ENCODE measurements around the gene BDNF. TPM values are rescaled to one million over a fixed set of nuclear protein-coding genes. Genes with fewer than 3 reads are reported as not detected.

Gene BDNF
- polyA plus RNA-seq, 1 donor from 2014 or later, result not detected

GRCh38 chr11:27679136-27680015 is 20.9 kb downstream of the BDNF start:
- no peak for TF ChIP-seq EP300 (conservative IDR thresholded peaks at IDR 0.05; ENCODE audit: poor library complexity, severe bottlenecking)
- no peak overlapping the region for H3K4me2 ChIP-seq (ENCODE audit: low read length)
- H3K27me3 ChIP-seq (ENCODE audit: insufficient read depth, low read depth, low read length), result no peaks in the 10 kb centered on the region
- H3K9me3 ChIP-seq (ENCODE audit: low read length), result no peaks in the 10 kb centered on the region
- H3K9ac ChIP-seq (ENCODE audit: low read length), result no peak overlapping the region
- no peaks in the 10 kb centered on the region for H4K20me1 ChIP-seq (ENCODE audit: insufficient read depth)
- H2AFZ ChIP-seq (ENCODE audit: low read depth, low read length), result no peak overlapping the region
- H3K79me2 ChIP-seq (replicated peaks; ENCODE audit: insufficient read depth, low read length), result no peaks in the 10 kb centered on the region
- H3K27ac ChIP-seq (ENCODE audit: low read length), result no peak overlapping the region
- H3K36me3 ChIP-seq (ENCODE audit: insufficient read depth, low read length), result no peaks in the 10 kb centered on the region
- no peaks in the 10 kb centered on the region for H3K9me2 ChIP-seq (ENCODE audit: insufficient read depth, low read length)
- no peak overlapping the region for H3K4me3 ChIP-seq (ENCODE audit: low read length)
- H3F3A ChIP-seq (ENCODE audit: insufficient read depth, low read length, poor library complexity, severe bottlenecking), result no peaks in the 10 kb centered on the region

- Histone ChIP-seq H3K4me3 (ENCODE audit: low read length) (no peak overlapping the region), H3K9ac (ENCODE audit: low read length) (no peak overlapping the region), H3K27ac (ENCODE audit: low read length) (no peak overlapping the region), H2AFZ (ENCODE audit: low read depth, low read length) (no peak overlapping the region), H3K79me2 (replicated peaks; ENCODE audit: insufficient read depth, low read length) (no peaks in the 10 kb centered on the region), H4K20me1 (ENCODE audit: insufficient read depth) (no peaks in the 10 kb centered on the region), H3K4me2 (ENCODE audit: low read length) (no peak overlapping the region), H3F3A (ENCODE audit: insufficient read depth, low read length, poor library complexity, severe bottlenecking) (no peaks in the 10 kb centered on the region), H3K9me2 (ENCODE audit: insufficient read depth, low read length) (no peaks in the 10 kb centered on the region), H3K36me3 (ENCODE audit: insufficient read depth, low read length) (no peaks in the 10 kb centered on the region), H3K27me3 (ENCODE audit: insufficient read depth, low read depth, low read length) (no peaks in the 10 kb centered on the region), H3K9me3 (ENCODE audit: low read length) (no peaks in the 10 kb centered on the region)
- TF ChIP-seq TAF1 (IDR thresholded peaks at IDR 0.05; ENCODE audit: low read depth) (no peak), EZH2 (IDR thresholded peaks at IDR 0.05; ENCODE audit: borderline replicate concordance, insufficient read depth, low read length, poor library complexity, severe bottlenecking) (no peak), SMC3 (conservative IDR thresholded peaks at IDR 0.05; ENCODE audit: poor library complexity) (no peak)
Observed at GRCh38 chr11:27678242-27678641, 22.0 kb downstream of the BDNF start.

DNA sequence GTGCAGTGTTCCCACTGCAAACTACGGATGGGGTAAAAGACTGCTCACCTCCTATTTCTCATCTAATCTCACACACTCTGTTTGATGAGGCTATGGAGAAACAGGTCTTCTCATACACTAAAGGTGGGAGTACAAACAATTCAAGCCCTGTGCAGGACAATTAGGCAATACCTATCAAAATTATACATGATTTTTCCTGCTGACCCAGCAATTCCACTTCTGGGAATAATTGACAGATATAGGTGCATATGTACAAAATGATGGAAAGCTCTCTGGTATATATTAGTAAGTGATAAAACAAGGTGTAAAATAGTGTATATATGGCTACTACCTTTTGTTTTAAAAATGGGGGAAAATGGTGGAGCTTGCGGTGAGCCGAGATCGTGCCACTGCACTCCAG is 23.1 kb downstream of the BDNF start:
- H4K20me1 ChIP-seq (ENCODE audit: insufficient read depth), result no peaks in the 10 kb centered on the region
- no peak overlapping the region for H3K9ac ChIP-seq (ENCODE audit: low read length)
- no peaks in the 10 kb centered on the region for H3F3A ChIP-seq (ENCODE audit: insufficient read depth, low read length, poor library complexity, severe bottlenecking)
- H3K79me2 ChIP-seq (replicated peaks; ENCODE audit: insufficient read depth, low read length), result no peaks in the 10 kb centered on the region
- TF ChIP-seq, protein P1, sequence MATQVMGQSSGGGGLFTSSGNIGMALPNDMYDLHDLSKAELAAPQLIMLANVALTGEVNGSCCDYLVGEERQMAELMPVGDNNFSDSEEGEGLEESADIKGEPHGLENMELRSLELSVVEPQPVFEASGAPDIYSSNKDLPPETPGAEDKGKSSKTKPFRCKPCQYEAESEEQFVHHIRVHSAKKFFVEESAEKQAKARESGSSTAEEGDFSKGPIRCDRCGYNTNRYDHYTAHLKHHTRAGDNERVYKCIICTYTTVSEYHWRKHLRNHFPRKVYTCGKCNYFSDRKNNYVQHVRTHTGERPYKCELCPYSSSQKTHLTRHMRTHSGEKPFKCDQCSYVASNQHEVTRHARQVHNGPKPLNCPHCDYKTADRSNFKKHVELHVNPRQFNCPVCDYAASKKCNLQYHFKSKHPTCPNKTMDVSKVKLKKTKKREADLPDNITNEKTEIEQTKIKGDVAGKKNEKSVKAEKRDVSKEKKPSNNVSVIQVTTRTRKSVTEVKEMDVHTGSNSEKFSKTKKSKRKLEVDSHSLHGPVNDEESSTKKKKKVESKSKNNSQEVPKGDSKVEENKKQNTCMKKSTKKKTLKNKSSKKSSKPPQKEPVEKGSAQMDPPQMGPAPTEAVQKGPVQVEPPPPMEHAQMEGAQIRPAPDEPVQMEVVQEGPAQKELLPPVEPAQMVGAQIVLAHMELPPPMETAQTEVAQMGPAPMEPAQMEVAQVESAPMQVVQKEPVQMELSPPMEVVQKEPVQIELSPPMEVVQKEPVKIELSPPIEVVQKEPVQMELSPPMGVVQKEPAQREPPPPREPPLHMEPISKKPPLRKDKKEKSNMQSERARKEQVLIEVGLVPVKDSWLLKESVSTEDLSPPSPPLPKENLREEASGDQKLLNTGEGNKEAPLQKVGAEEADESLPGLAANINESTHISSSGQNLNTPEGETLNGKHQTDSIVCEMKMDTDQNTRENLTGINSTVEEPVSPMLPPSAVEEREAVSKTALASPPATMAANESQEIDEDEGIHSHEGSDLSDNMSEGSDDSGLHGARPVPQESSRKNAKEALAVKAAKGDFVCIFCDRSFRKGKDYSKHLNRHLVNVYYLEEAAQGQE (IDR thresholded peaks at IDR 0.05; ENCODE audit: borderline replicate concordance), result no peak
- TF ChIP-seq MXI1 (conservative IDR thresholded peaks at IDR 0.05; ENCODE audit: poor library complexity, severe bottlenecking) (no peak), TAF1 (IDR thresholded peaks at IDR 0.05; ENCODE audit: low read depth) (no peak), SMC3 (conservative IDR thresholded peaks at IDR 0.05; ENCODE audit: poor library complexity) (no peak), EP300 (conservative IDR thresholded peaks at IDR 0.05; ENCODE audit: poor library complexity, severe bottlenecking) (no peak), RAD21 (conservative IDR thresholded peaks at IDR 0.05) (no peak), POLR2AphosphoS5 (IDR thresholded peaks at IDR 0.05) (no peak), CTCF (IDR thresholded peaks at IDR 0.05; ENCODE audit: poor library complexity, severe bottlenecking) (no peak), EZH2 (IDR thresholded peaks at IDR 0.05; ENCODE audit: borderline replicate concordance, insufficient read depth, low read length, poor library complexity, severe bottlenecking) (no peak)
- H3K36me3 ChIP-seq (ENCODE audit: insufficient read depth, low read length), result no peaks in the 10 kb centered on the region
- no peak overlapping the region for H3K4me3 ChIP-seq (ENCODE audit: low read length)
- no peak overlapping the region for H3K4me2 ChIP-seq (ENCODE audit: low read length)
- no peak overlapping the region for H3K27ac ChIP-seq (ENCODE audit: low read length)
- H3K9me2 ChIP-seq (ENCODE audit: insufficient read depth, low read length), result no peaks in the 10 kb centered on the region
- no peaks in the 10 kb centered on the region for H3K27me3 ChIP-seq (ENCODE audit: insufficient read depth, low read depth, low read length)
- H2AFZ ChIP-seq (ENCODE audit: low read depth, low read length), result no peak overlapping the region
- no peaks in the 10 kb centered on the region for H3K9me3 ChIP-seq (ENCODE audit: low read length)

Data from neural cell (in vitro differentiated cells).